ENCODE results near the gene TSHZ2. TPM values are rescaled to one million over a fixed set of nuclear protein-coding genes. Genes with fewer than 3 reads are reported as not detected.

Gene TSHZ2
- total RNA-seq, 6 experiments from 2014 or later: 14.2 to 28.1 (median 21.0) TPM

- TF ChIP-seq POLR2A (IDR thresholded peaks at IDR 0.05): no peak
- TF ChIP-seq, protein P1, sequence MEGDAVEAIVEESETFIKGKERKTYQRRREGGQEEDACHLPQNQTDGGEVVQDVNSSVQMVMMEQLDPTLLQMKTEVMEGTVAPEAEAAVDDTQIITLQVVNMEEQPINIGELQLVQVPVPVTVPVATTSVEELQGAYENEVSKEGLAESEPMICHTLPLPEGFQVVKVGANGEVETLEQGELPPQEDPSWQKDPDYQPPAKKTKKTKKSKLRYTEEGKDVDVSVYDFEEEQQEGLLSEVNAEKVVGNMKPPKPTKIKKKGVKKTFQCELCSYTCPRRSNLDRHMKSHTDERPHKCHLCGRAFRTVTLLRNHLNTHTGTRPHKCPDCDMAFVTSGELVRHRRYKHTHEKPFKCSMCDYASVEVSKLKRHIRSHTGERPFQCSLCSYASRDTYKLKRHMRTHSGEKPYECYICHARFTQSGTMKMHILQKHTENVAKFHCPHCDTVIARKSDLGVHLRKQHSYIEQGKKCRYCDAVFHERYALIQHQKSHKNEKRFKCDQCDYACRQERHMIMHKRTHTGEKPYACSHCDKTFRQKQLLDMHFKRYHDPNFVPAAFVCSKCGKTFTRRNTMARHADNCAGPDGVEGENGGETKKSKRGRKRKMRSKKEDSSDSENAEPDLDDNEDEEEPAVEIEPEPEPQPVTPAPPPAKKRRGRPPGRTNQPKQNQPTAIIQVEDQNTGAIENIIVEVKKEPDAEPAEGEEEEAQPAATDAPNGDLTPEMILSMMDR (IDR thresholded peaks at IDR 0.05): no peak
- no peaks in the 10 kb centered on the region for H3K4me1 ChIP-seq
Measured at GRCh38 chr20:53403029-53403428, 430.9 kb downstream of the TSHZ2 start.

GRCh38 chr20:53405139-53405538 is 433.0 kb downstream of the TSHZ2 start:
- TF ChIP-seq POLR2A (IDR thresholded peaks at IDR 0.05): no peak
- TF ChIP-seq, protein P1 (IDR thresholded peaks at IDR 0.05): no peak
- intact Hi-C loops (cut with DNase I): no loop called here
- H3K9me3 ChIP-seq: no peaks in the 10 kb centered on the region
- no peaks in the 10 kb centered on the region for H3K27me3 ChIP-seq
- H3K36me3 ChIP-seq: no peaks in the 10 kb centered on the region
- ATAC-seq (no peak), DNase-seq (no peak)
- H3K4me1 ChIP-seq: no peaks in the 10 kb centered on the region
- 52% methylated on average over 2 of the region's 3 CpGs for WGBS (ENCODE audit: insufficient coverage, low coverage, low lambda C conversion rate, missing lambda C conversion rate)
- H3K4me3 ChIP-seq: no peak overlapping the region
- H3K27ac ChIP-seq: no peak overlapping the region

More at GRCh38 chr20:53403029-53403428, 430.9 kb downstream of the TSHZ2 start:
- DNase-seq (no peak), ATAC-seq (no peak)
- no peak overlapping the region for H3K27ac ChIP-seq
- intact Hi-C loops (cut with DNase I): no loop called here
- H3K4me3 ChIP-seq: no peak overlapping the region
- H3K27me3 ChIP-seq: no peaks in the 10 kb centered on the region
- H3K36me3 ChIP-seq: no peaks in the 10 kb centered on the region
- WGBS (ENCODE audit: insufficient coverage, low coverage, low lambda C conversion rate, missing lambda C conversion rate): 98% methylated on average over 5 of the region's 5 CpGs
- H3K9me3 ChIP-seq: no peaks in the 10 kb centered on the region

DNA sequence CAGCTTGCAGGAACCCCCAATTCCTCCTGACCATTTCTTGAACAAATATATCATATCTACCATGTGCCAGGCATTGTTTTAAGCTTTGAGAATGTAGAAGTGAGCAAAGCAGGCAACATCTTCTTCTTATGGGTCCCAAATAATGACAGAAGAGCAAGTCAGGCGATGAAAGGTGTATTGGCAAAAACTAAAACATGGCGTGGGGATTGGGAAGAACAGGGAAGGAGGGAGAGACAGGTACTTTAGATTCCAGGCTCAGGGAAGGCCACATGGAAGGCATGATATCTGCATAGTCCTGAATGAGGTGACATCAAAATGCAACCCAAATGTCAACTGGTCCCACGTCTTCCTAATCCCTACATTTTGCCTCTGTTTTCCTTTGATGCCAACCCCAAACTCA is 434.4 kb downstream of the TSHZ2 start:
- Histone ChIP-seq H3K9me3 (no peaks in the 10 kb centered on the region), H3K4me1 (no peaks in the 10 kb centered on the region), H3K4me3 (no peak overlapping the region), H3K36me3 (no peaks in the 10 kb centered on the region), H3K27ac (no peak overlapping the region), H3K27me3 (no peaks in the 10 kb centered on the region)
- 87% methylated on average over 2 of the region's 3 CpGs for WGBS (ENCODE audit: insufficient coverage, low coverage, low lambda C conversion rate, missing lambda C conversion rate)
- TF ChIP-seq POLR2A (IDR thresholded peaks at IDR 0.05): no peak
- TF ChIP-seq, protein P1 (IDR thresholded peaks at IDR 0.05): no peak
- DNase-seq (no peak), ATAC-seq (no peak)
- intact Hi-C loops (cut with DNase I): no loop called here

DNA sequence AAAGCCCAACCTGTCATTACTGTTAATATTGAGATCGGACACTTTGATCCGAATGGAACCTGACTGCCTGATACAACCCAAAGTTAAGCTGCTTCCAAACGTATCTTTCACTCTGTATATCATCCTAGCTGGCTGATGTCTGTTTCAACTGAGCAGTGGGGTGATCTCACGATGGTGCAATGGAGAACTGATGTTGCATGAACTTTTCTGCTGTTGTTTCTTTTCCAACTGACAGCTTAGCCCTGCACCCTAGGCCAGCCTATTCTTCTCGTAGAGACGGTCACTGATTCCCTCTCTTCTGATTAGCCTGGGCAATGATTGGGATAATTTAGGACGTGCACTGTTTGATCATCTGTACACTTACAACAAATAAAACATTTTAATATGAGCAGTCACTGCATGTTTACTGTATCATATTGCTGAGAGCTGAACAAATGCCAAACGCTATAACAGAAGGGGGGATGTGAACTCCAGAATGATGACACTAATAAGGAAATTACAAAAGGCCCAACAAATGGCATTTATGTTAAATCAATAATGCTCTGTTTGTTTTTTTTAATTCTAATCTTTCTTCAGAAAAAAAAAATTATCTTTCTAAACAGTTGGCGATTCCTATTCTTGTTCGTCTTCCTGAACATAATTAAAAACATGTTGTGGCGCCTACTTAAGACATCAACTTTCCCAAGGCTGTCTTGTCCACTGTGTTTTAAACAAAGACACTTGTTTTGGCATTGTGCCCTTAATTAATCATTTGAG is 436.7 kb downstream of the TSHZ2 start:
- DNase-seq (no peak), ATAC-seq (peak in 3 of 4 donors; percentile 39 to 53 (median 50))
- Histone ChIP-seq H3K4me3 (no peak overlapping the region), H3K27ac (no peak overlapping the region), H3K36me3 (no peaks in the 10 kb centered on the region), H3K27me3 (no peaks in the 10 kb centered on the region), H3K4me1 (no peaks in the 10 kb centered on the region), H3K9me3 (no peaks in the 10 kb centered on the region)
- 61% methylated on average over 11 of the region's 11 CpGs for WGBS (ENCODE audit: insufficient coverage, low coverage, low lambda C conversion rate, missing lambda C conversion rate)
- intact Hi-C loops (cut with DNase I): no loop called here
- no peak for TF ChIP-seq POLR2A (IDR thresholded peaks at IDR 0.05)
- TF ChIP-seq, protein P1 (IDR thresholded peaks at IDR 0.05): no peak
